ENCODE results near the gene TBX4. TPM values are rescaled to one million over a fixed set of nuclear protein-coding genes. Genes with fewer than 3 reads are reported as not detected.

The TBX4 gene
- total and polyA plus RNA-seq, 2 of the 13 experiments (the other 11 are each of a cell fraction or from before 2014, with no cell fraction given), result 0.11 to 1.1 TPM

DNA sequence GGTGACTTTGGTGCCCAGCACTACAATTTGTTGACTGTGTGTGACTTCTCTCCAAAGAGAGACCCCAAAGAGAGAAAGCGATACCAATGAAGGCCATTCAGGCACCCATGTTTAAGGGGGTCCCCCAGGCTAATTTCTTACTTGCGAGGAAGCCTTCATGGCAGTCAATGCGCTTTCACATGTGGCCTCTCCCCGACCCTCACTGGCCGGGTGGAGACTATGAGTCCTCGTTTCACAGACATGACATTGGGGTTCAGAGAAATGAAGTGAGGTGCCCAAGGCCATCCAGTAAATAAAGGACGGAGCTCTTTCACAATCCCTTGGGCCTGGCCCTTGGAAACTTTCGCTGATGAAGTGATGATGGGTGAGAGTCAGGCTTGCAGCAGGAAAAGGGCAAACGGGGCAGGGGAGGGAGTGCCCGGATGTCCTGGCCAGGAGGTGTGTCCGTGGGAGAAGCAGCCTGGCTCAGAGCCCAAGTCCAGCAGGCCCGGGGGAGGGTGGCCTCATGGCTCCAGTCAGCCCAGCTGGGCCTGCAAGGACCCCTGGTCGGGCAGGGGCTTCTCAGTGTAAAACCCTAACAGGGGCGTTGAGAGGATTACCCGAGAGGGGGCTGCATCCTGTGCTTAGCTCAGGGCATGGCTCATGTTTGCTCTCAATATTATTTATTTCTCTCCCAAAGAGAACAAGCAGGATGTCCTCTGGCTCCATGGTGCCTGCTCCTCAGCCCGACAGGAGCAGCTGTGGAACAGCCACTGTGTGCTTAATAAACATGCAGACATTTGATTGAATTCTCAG, 37.9 kb upstream of the TBX4 start (continued):
- TF ChIP-seq, protein P1, sequence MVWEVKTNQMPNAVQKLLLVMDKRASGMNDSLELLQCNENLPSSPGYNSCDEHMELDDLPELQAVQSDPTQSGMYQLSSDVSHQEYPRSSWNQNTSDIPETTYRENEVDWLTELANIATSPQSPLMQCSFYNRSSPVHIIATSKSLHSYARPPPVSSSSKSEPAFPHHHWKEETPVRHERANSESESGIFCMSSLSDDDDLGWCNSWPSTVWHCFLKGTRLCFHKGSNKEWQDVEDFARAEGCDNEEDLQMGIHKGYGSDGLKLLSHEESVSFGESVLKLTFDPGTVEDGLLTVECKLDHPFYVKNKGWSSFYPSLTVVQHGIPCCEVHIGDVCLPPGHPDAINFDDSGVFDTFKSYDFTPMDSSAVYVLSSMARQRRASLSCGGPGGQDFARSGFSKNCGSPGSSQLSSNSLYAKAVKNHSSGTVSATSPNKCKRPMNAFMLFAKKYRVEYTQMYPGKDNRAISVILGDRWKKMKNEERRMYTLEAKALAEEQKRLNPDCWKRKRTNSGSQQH (CRISPR knock-in tag; IDR thresholded peaks at IDR 0.05; ENCODE audit: low read depth), result no peak
- TF ChIP-seq ATF1 (CRISPR knock-in tag; IDR thresholded peaks at IDR 0.05), result no peak
- peak; percentile 58; the same call in 1 of the 2 replicates for TF ChIP-seq CCDC6 (CRISPR knock-in tag; IDR thresholded peaks at IDR 0.05)
- TF ChIP-seq SAP130 (CRISPR knock-in tag; IDR thresholded peaks at IDR 0.05; ENCODE audit: low read depth), result peak; percentile 30; the same call in 1 of the 2 replicates
- TF ChIP-seq ZNF343 (CRISPR knock-in tag; IDR thresholded peaks at IDR 0.05), result 0 out of 2 replicates have a peak, but pooled peaks have one; percentile 50
- no peak for TF ChIP-seq HNRNPUL1 (IDR thresholded peaks at IDR 0.05; ENCODE audit: low read depth, low read length)
- TF ChIP-seq RFXAP (CRISPR knock-in tag; IDR thresholded peaks at IDR 0.05; ENCODE audit: borderline replicate concordance), result peak; percentile 45; the same call in 1 of the 2 replicates
- TF ChIP-seq STAG1 (CRISPR knock-in tag; IDR thresholded peaks at IDR 0.05), result no peak
- TF ChIP-seq ZNF329 (CRISPR knock-in tag; IDR thresholded peaks at IDR 0.05; ENCODE audit: low read depth), result no peak
- TF ChIP-seq, protein P2, sequence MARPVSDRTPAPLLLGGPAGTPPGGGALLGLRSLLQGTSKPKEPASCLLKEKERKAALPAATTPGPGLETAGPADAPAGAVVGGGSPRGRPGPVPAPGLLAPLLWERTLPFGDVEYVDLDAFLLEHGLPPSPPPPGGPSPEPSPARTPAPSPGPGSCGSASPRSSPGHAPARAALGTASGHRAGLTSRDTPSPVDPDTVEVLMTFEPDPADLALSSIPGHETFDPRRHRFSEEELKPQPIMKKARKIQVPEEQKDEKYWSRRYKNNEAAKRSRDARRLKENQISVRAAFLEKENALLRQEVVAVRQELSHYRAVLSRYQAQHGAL (CRISPR knock-in tag; IDR thresholded peaks at IDR 0.05; ENCODE audit: not compliant biosample characterization), result no peak
- TF ChIP-seq PPARG (CRISPR knock-in tag; conservative IDR thresholded peaks at IDR 0.05), result no peak
- TF ChIP-seq TSC22D2 (CRISPR knock-in tag; IDR thresholded peaks at IDR 0.05; ENCODE audit: borderline replicate concordance), result no peak
- TF ChIP-seq, protein P3, sequence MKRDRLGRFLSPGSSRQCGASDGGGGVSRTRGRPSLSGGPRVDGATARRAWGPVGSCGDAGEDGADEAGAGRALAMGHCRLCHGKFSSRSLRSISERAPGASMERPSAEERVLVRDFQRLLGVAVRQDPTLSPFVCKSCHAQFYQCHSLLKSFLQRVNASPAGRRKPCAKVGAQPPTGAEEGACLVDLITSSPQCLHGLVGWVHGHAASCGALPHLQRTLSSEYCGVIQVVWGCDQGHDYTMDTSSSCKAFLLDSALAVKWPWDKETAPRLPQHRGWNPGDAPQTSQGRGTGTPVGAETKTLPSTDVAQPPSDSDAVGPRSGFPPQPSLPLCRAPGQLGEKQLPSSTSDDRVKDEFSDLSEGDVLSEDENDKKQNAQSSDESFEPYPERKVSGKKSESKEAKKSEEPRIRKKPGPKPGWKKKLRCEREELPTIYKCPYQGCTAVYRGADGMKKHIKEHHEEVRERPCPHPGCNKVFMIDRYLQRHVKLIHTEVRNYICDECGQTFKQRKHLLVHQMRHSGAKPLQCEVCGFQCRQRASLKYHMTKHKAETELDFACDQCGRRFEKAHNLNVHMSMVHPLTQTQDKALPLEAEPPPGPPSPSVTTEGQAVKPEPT (CRISPR knock-in tag; IDR thresholded peaks at IDR 0.05; ENCODE audit: low read depth), result no peak
- TF ChIP-seq, protein P4, sequence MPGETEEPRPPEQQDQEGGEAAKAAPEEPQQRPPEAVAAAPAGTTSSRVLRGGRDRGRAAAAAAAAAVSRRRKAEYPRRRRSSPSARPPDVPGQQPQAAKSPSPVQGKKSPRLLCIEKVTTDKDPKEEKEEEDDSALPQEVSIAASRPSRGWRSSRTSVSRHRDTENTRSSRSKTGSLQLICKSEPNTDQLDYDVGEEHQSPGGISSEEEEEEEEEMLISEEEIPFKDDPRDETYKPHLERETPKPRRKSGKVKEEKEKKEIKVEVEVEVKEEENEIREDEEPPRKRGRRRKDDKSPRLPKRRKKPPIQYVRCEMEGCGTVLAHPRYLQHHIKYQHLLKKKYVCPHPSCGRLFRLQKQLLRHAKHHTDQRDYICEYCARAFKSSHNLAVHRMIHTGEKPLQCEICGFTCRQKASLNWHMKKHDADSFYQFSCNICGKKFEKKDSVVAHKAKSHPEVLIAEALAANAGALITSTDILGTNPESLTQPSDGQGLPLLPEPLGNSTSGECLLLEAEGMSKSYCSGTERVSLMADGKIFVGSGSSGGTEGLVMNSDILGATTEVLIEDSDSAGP (CRISPR knock-in tag; IDR thresholded peaks at IDR 0.05; ENCODE audit: borderline replicate concordance), result peak; percentile 43
- no peak for TF ChIP-seq ESRRA (CRISPR knock-in tag; IDR thresholded peaks at IDR 0.05; ENCODE audit: low read depth)
- TF ChIP-seq NFIC (IDR thresholded peaks at IDR 0.05; ENCODE audit: low read length), result no peak; the same call in 1 of the 2 replicates
- TF ChIP-seq ZNF256 (CRISPR knock-in tag; conservative IDR thresholded peaks at IDR 0.05), result no peak
- TF ChIP-seq, protein P5, sequence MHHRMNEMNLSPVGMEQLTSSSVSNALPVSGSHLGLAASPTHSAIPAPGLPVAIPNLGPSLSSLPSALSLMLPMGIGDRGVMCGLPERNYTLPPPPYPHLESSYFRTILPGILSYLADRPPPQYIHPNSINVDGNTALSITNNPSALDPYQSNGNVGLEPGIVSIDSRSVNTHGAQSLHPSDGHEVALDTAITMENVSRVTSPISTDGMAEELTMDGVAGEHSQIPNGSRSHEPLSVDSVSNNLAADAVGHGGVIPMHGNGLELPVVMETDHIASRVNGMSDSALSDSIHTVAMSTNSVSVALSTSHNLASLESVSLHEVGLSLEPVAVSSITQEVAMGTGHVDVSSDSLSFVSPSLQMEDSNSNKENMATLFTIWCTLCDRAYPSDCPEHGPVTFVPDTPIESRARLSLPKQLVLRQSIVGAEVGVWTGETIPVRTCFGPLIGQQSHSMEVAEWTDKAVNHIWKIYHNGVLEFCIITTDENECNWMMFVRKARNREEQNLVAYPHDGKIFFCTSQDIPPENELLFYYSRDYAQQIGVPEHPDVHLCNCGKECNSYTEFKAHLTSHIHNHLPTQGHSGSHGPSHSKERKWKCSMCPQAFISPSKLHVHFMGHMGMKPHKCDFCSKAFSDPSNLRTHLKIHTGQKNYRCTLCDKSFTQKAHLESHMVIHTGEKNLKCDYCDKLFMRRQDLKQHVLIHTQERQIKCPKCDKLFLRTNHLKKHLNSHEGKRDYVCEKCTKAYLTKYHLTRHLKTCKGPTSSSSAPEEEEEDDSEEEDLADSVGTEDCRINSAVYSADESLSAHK (CRISPR knock-in tag; IDR thresholded peaks at IDR 0.05; ENCODE audit: borderline replicate concordance), result no peak
- no peak for TF ChIP-seq NR2F1 (CRISPR knock-in tag; IDR thresholded peaks at IDR 0.05)
- TF ChIP-seq SRY (CRISPR knock-in tag; IDR thresholded peaks at IDR 0.05), result no peak
- 0 out of 2 replicates have a peak, but pooled peaks have one; percentile 47 for TF ChIP-seq ZNF3 (CRISPR knock-in tag; IDR thresholded peaks at IDR 0.05)

All from HepG2 (cell line).